NOMO-1 treated with dmso at 0.1 percent for 144 hours (cell line): ENCODE data around the gene MRRF.

ENCODE experiments used
- DNase-seq: peaks from one replicate; lab custom pipeline; 2025; ENCODE audit not compliant: unreplicated experiment; lab: John Stamatoyannopoulos, UW

The MRRF gene

DNA sequence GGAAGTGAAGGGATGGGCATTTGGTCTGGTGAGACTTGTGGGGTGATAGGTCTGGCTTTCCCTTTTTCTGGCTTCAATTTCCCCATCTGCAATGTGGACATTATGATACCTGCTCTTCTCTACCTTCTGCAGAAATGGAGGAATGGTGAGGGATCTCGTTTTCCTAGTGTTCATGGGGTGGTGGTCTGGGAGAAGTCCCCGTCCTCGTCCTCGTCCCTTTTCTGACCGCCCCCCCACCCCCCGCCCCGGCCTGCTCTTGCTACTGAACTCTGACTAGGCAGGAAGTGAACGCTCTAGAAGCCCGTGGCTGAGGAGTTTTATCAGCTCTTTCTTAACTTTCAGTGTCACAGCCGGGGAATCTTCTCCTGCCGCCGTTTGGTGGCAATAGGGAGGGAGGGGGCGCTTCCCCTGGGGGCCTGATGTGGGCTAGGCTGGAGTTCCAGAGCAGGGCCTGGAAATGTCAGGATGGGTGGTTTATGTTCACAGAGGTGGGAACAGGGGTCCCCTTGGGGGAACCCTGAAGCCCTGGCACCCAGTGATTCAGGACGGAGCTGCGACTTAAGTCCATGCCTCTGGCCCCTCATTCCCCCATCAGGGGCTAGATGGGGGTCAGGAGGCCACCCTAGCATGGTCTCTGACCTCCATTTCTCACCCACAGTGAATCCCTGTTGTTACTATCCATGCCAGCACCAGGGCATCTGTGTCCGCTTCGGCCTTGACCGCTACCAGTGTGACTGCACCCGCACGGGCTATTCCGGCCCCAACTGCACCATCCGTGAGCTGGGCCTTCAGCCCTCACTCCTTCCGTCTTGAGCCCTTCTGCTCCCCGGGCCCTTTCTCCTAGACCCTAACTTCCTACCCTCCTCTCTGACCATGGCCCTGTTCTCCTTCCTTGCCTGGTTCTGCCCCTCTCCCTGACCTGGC, 112.8 kb downstream of the MRRF start:
- no peak for DNase-seq

DNA sequence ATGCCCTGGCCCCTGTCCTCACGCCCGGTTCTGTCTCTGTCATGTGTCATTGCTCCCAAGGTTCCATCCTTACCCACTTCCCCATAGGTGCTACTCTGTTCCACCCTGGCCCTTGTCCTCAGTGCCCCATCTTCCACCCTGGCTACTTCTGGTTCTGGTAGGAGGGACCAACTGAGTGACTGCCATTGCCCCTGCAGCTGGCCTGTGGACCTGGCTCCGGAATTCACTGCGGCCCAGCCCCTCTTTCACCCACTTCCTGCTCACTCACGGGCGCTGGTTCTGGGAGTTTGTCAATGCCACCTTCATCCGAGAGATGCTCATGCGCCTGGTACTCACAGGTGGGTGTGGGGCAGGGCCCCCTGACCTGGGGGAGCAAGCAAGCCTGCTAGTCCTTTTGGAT, 113.6 kb downstream of the MRRF start:
- no peak for DNase-seq

DNA sequence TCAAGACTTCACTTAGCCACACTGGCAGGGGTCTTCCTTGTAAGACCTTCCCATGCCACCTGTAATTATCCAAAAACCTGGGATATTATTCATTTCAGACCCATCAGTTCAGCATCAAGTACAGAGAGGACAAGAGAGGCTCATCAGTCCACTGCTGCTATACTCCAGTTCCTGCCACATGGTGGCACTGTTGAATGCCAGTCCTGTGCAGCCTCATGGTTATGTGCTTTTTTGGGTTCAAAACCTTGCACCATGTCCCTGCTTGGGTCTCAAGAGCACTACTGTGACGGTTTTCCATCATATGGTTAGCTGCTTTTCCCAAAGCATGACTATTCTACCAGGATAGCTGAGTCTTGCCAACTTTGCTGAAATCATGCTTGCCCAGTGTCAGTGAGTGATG, 114.7 kb downstream of the MRRF start:
- no peak for DNase-seq

DNA sequence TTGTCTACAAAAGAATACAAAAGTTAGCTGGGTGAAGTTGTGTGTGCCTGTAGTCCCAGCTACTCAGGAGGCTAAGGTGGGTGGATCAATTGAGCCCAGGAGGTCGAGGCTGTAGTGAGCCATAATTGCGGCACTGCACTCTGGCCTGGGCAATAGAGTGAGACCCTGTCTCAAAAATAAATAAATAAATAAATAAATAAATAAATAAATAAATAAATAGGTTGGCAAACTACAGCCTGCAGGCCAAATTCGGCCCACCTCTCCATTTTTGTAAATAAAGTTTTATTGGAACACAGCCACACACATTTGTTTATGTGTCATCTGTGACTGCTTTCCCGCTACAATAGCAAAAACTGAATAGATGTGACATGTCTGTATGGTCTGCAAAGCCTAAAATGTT, 115.6 kb downstream of the MRRF start:
- DNase-seq, result no peak
